ENCODE results near the gene GPR150. TPM values are rescaled to one million over a fixed set of nuclear protein-coding genes. Genes with fewer than 3 reads are reported as not detected.
"Not testable (repeated sequence)": the region's sequence is repeated elsewhere in the genome, so short reads cannot be mapped to it uniquely, and the experiment has no call there.

The GPR150 gene
- polyA plus RNA-seq, 3 donors = 0.06 TPM; not detected in 2

DNA sequence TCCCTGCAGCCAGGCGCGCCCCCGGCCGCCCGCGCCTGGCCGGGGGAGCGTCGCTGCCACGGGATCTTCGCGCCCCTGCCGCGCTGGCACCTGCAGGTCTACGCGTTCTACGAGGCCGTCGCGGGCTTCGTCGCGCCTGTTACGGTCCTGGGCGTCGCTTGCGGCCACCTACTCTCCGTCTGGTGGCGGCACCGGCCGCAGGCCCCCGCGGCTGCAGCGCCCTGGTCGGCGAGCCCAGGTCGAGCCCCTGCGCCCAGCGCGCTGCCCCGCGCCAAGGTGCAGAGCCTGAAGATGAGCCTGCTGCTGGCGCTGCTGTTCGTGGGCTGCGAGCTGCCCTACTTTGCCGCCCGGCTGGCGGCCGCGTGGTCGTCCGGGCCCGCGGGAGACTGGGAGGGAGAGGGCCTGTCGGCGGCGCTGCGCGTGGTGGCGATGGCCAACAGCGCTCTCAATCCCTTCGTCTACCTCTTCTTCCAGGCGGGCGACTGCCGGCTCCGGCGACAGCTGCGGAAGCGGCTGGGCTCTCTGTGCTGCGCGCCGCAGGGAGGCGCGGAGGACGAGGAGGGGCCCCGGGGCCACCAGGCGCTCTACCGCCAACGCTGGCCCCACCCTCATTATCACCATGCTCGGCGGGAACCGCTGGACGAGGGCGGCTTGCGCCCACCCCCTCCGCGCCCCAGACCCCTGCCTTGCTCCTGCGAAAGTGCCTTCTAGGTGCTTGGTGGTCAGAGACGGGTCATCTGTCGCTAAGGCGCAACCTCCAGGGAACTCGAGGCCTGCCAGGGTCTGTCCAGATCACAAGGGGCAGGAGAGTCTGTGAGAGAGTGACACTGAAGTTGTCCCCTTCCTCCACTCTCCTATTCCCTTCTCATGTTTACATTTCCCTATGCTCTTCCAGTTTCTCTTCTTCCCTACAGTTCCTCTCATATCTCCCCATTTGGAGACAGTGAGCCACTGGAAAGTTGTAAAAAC, 1.3 kb downstream of the GPR150 start:
- peak in 3 of 11 donors; percentile 22 to 31 (median 26) for DNase-seq (ENCODE audit: extremely low read depth in 1 of 11, low read depth in 9 of 11, low spot score in 4 of 11)

DNA sequence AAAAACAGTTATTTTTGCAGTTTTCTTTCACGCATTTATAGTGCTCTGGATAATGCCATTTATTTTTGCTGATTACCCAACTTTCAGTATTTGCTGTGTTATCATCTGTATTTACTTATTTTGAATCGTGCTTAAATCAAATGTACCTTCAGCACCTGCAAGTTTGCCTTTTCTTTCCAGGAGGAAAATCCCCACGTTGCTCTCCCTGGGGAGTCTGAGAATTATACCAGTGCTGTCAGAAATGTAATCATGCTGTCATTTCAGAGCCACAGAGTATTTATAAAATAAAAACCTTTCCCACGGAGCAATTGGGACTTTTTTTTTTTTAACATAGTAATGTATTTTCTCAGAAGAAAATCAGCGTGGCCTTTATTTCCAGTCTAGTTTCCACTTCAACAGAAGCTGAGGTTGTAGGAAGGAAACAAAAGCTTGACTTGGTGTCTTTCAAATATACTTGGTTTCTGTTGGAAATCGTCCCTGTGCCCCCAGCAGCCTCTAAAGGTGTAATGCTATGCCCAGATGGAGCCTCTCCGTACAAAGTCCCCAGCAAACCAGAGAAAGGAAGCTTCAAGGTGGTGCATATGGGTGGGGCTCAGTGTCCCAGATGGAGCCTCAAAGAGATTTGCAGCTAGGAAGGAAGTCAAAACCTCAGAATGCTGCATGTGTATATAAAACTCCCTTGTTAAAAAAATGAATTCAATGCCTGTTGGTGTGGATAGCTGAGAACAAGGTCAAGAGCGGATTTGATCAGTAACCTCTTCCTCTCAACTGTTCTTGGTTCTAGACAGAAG, 2.1 kb downstream of the GPR150 start:
- no peak for DNase-seq (ENCODE audit: extremely low read depth in 1 of 11, low read depth in 9 of 11, low spot score in 4 of 11)

DNA sequence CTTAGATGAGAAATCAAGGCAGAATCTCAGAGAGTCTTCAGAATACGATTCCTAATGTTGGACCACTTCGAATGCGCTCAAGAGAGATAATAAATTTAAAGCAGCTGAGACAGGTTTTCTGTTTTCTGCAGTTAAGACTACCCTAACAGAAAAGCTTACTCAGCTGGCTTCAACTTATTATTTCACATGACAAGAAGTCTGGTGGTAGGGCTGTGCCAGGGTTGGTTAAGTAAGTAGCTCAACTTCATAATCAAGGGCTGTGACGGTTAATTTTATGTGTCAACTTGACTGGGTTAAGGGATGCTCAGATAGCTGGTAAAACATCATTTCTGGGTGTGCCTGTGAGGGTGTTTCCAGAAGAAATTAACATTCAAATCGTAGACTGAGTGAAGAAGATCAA, 3.8 kb downstream of the GPR150 start:
- DNase-seq (ENCODE audit: extremely low read depth in 1 of 11, low read depth in 9 of 11, low spot score in 4 of 11) = no peak

DNA sequence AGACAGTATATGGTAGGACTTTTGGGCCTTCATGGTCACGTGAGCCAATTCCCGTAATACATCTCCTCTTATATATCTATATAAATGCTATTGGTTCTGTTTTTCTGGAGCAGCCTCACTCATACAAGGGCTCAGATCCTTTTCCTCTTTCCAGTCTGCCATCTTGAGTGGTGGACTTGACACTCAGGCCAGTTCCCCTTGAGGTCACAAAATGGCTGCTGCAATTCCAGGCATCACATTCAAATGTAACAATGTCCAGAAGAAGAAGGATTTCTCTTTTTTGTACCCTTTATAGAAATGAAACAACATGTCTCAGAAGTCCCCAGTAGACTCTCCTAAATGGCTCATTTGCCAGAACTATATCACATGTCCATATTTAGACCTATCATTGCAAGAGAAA, 4.5 kb downstream of the GPR150 start:
- DNase-seq (ENCODE audit: extremely low read depth in 1 of 11, low read depth in 9 of 11, low spot score in 4 of 11) = no peak

DNA sequence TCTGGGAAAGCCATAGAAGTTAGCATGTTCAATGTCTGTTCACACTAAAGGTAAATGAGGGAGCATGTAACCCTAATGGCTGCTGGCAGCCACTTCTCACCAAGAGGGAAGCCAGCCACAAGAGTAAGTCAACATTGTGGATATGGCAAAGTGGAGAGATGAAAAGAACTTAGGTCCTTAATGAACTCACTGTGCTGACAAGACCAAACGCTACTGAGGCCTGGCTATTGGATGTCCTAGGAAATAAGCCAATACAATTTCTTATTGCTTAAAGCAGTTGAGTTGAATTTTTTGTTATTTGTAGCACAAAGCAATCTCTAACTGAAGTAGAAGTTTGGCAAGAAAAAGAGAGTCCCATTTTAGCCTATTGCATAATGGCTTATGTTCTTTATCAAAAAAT, 6.8 kb downstream of the GPR150 start:
- DNase-seq (ENCODE audit: extremely low read depth in 1 of 11, low read depth in 9 of 11, low spot score in 4 of 11) = no peak

DNA sequence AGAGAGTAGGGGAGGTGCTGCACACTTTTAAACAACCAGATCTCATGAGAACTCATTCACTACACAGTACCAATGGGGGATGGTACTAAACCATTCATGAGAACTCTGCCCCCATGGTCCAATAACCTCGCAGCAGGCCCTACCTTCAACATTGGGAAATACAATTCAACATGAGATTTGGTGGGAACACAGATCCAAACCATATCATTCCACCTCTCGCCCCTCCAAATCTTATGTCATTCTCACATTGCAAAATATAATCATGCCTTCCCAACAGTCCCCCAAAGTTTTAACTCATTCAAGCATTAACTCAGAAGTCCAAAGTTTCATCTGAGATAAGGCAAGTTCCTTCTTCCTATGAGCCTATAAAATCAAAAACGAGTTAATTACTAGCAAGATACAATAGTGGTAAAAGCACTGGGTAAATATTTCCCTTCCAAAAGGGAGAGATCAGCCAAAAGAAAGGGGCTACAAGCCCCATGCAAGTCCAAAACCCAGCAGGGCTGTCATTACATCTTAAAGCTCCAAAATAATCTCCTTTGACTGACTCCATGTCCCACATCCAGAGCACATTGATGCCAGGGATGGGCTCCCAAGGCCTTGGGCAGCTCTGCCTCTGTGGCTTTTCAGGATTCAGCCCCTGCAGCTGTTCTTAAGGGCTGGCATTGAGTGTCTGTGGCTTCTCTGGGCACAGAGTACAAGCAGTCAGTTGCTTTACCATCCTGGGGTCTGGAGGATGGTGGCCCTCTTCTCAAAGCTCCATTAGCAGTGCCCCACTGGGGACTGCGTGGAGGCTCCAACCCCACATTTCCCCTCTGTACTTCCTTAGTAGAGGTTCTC, 8.3 kb downstream of the GPR150 start:
- DNase-seq (ENCODE audit: extremely low read depth in 1 of 11, low read depth in 9 of 11, low spot score in 4 of 11) = no peak

DNA sequence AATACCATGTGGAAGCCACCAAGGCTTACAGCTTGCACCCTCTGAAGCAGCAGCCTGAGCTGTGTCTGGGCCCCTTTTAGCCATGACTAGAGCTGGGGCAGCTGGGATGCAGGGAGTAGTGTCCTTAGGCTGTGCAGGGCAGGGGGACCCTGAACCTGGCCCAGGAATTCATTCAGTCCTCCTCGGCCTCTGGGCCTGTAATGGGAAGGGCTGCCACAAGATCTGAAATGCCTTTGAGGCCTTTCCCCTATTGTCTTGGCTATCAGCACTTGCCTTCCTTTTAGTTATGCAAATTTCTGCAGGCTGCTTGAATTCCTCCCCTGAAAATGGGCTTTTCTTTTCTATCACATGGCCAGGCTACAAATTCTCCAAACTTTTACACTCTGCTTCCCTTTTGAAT, 9.0 kb downstream of the GPR150 start:
- DNase-seq (ENCODE audit: extremely low read depth in 1 of 11, low read depth in 9 of 11, low spot score in 4 of 11) = no peak

DNA sequence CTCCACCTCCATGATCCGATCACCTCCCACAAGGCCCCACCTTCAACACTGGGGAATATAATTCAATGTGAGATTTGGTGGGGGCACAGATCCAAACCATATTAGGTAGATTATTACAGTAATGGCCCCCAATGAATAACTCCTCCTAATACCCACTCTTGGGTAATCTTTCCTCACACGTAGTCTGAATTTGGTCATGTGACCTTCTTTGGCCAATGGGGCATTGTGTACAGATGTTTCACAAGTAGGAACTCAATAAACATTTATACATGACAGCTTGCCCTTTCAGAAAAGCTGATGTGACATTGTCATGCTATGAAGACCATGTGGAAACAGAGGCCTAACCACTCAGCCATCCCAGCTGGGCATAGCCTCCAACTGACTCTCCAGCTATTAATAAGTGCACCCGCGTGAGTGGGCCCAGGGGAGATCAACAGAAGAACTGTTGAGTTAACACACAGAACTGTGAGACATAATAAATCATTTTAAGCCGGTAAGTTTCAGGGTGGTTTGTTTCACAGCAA, 10.6 kb downstream of the GPR150 start:
- DNase-seq (ENCODE audit: extremely low read depth in 1 of 11, low read depth in 9 of 11, low spot score in 4 of 11) = no peak

DNA sequence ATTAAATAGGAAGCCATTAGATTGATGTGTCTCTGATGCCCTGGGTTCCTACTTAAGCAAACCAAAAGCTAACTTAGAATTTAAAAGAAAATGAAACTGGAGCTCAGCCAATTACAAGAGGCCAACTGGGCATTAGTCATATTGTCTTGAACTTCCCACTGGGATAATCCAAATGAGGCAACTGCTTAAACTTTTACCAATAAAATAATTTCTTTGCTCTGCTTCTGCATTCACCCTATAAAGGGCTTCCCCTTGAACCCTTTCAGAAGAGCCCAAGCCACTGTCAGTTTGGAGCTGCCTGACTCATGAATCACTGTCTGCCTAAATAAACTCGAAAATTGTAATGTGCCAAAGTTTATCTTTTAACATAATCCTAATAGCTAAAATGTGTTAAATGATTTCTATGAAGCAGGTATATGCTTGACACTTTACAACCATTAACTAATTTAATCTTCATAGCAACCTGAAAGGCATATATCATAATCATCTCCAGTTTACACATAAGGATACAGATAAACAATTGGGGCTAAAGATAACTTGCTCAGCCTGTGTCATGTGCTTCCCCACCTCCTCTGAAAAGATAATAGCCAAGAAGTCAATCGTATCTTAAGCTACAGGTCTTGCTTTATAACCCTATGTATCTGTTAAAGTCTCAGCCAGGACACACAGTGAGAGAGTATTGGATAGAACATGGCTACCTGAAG, 11.5 kb downstream of the GPR150 start:
- DNase-seq (ENCODE audit: extremely low read depth in 1 of 11, low read depth in 9 of 11, low spot score in 4 of 11) = no peak

DNA sequence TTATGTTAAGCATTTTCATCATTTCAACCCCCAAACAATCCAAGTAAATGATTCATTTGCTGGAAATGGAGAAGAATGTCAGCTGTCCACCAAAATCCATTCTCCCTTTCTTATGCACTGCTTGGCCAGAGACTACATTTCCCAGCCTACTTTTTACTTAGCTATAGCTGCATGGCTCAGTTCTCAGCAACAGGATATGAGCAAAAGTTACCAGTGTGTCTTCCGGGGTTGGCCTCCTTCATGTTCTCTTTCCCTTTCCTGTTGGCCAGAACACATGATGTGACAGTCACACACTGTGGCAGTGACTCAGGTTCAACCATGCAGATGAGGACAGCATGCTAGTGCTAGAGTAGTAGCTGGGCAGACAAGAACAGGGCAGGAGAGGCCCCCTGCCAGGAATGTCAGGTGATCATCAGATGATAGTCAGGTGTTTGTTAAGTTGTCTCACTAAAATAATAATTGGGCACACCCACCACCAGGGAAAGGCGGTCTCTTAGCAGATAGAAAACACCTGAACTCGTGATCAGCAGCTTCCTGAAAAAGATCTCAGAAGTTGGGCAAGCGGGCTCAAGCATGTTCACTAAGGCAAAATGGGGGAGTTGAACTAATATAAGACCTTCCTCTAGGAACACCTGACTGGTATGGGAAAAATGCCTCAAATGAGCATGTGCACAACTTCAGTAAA, 12.2 kb downstream of the GPR150 start:
- no peak for DNase-seq (ENCODE audit: extremely low read depth in 1 of 11, low read depth in 9 of 11, low spot score in 4 of 11)

DNA sequence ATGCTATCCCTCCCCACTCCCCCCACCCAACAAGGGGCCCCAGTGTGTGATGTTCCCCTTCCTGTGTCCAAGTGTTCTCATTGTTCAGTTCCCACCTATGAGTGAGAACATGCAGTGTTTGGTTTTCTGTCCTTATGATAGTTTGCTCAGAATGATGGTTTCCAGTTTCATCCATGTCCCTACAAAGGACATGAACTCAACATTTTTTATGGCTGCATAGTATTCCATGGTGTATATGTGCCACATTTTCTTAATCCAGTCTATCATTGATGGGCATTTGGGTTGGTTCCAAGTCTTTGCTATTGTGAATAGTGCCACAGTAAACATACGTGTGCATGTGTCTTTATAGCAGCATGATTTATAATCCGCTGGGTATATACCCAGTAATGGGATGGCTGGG, 13.1 kb downstream of the GPR150 start:
- DNase-seq (ENCODE audit: extremely low read depth in 1 of 11, low read depth in 9 of 11, low spot score in 4 of 11) = not testable (repeated sequence)

DNA sequence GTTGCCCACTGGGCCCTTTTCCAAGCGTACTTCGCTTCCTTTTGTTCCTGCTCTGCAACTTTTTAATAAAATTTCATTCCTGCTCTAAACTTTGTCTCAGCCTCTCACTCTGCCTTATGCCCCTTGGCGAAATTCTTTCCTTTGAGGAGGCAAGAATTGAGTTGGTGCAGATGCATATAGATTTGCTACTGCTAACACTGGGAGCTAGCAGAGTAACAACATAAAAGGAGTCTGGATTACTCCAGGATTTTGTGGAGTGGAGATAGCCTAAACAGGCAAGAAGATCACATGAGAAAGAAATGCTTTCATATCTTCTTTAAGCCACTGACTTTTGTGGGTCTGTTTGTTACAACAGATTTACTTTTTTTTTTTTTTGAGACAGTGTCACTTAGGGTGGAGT, 13.8 kb downstream of the GPR150 start:
- DNase-seq (ENCODE audit: extremely low read depth in 1 of 11, low read depth in 9 of 11, low spot score in 4 of 11) = no peak

DNA sequence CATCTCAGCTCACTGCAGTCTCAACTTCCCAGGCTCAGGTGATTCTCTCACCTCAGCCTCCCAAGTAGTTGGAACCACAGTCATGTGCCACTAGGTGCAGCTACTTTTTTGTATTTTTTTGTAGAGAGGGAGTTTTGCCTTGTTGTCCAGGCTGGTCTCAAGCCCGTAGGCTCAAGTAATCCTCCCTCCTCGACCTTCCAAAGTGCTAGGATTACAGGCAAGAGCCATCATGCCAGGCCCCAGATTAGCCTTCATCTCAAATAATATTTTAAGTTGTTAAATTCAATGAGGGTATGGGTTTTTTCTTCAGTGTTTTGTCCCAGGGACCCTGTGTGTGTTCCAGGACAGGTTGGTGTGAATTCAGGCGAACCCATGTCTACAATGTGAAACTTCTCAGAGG, 14.2 kb downstream of the GPR150 start:
- DNase-seq (ENCODE audit: extremely low read depth in 1 of 11, low read depth in 9 of 11, low spot score in 4 of 11) = no peak

DNA sequence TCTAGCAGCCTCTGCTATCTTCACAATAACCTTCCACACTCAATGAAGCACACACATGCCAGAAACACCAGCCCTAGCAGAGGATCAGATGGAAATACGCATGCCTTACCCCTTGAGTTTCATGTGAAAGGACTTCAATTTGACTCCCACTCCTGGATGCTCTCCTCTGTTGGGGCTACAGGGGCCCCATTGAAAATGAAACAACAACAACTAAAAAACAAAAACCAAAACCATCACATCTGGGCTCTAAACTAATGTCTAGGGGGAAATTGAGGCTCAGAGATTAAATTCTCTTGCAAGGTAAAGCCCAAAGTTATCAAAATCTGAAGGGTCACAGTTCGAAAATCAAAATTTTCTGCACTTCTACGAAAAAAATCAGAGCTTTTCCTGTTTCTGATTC, 18.7 kb downstream of the GPR150 start:
- DNase-seq (ENCODE audit: extremely low read depth in 1 of 11, low read depth in 9 of 11, low spot score in 4 of 11) = no peak

DNA sequence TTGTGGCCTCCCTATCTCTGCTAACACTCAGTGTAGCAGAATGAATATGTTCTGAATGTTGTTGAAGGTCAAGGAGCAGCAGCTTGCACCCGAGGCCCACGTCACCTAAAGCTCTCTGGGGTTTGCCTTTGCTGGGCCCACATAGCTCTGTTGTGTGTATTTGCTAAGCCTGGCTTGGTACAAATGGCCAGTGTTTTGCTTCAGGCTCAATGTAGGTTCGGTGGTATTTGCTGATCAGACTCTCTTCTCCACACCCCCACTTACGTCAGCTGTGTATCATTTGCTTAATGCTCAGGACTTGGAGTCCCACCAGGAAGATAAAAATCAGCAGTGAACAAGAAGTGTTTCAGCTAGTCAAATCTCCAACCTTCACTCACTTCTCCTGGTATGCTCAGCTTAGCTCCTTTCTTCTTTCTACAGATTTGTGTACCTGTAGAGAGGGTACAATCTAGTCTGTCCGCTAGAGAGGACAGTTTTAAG, 21.9 kb downstream of the GPR150 start:
- no peak for DNase-seq (ENCODE audit: extremely low read depth in 1 of 11, low read depth in 9 of 11, low spot score in 4 of 11)

DNA sequence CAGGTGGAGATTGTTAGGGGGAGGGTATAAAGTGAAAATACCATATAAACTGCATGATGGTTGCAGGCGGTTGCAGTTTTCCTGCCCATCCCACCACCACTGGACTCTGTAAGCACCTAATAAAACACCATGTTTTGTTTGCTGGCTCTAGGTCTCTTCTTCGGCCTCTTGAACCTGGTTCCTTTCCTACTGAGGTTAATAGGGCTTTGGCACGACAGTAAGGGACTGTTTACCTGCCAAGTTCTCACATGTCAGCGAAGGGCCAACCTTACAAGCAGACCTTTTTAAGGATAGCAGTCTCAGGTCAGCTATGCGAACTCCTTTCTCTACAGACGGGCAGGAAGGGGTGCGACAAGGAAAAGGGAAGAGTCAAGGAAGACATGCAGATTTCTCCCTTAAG, 23.3 kb downstream of the GPR150 start:
- DNase-seq (ENCODE audit: extremely low read depth in 1 of 11, low read depth in 9 of 11, low spot score in 4 of 11) = no peak

DNA sequence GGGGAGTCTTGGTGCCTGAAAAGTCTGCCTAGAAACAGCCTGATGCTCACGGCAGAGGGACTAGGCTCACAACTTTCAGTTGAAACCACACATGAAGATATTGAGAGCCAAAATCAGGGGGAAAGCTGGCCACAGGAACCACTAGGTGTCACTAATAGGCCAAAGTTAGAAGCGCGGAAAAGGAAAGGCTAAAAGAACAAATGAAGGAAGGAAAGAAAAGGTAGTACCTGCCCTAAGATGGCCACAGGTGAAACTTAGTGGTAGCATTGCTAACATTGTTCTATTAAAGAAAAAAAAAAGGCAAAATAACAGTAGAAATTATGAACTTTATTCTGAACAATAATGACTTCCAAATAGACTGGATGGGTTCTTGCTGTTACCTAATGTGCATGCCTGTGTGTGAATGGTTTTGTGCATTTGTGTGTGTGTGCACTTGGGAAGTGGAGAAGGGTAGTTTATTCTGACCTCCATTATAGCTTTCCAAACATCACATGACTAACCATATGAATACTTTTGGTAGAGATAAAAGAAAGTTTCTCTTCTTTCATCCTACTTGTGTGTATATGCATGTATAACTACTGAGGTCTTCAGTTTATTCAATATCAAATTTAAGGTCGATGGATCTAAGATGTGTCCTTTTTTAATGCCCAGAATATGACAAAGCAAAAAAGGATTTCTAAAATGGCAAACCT, 24.6 kb downstream of the GPR150 start:
- peak in 2 of 11 donors; percentile 32 to 45 for DNase-seq (ENCODE audit: extremely low read depth in 1 of 11, low read depth in 9 of 11, low spot score in 4 of 11)

All from renal cortex interstitium (tissue), 11 donors.